Progenitor cell of endocrine pancreas (in vitro differentiated cells): ENCODE results near the gene RBM47. TPM values are rescaled to one million over a fixed set of nuclear protein-coding genes. Genes with fewer than 3 reads are reported as not detected.

Experiments
- DNase-seq: peaks from one replicate; pipeline ENCODE4 v3.0.0; 2021; ENCODE audit warnings: low spot score; ENCODE audit not compliant: unreplicated experiment
- H3K27ac Mint-ChIP-seq: 2 replicates; pipeline ENCODE4 v1.8.0; 2021; ENCODE audit warnings: mild to moderate bottlenecking, moderate library complexity, mixed read lengths
- H3K27me3 Mint-ChIP-seq: 2 replicates; pipeline ENCODE4 v1.8.0; 2021; ENCODE audit warnings: mixed read lengths
- H3K36me3 Mint-ChIP-seq: 2 replicates; pipeline ENCODE4 v1.8.0; 2022; ENCODE audit warnings: mixed read lengths; ENCODE audit not compliant: insufficient read depth
- H3K4me1 Mint-ChIP-seq: 2 replicates; pipeline ENCODE4 v1.8.0; 2021; ENCODE audit warnings: low read depth, mixed read lengths
- H3K4me3 Mint-ChIP-seq: 2 replicates; pipeline ENCODE4 v1.8.0; 2021; ENCODE audit warnings: low read depth, mild to moderate bottlenecking, moderate library complexity, mixed read lengths
- H3K9me3 Mint-ChIP-seq: 2 replicates; pipeline ENCODE4 v1.8.0; 2021; ENCODE audit warnings: low read depth, mixed read lengths
- total RNA-seq: library from RNA; stranded (reverse); gene quantifications from 2 replicates; pipeline ENCODE4 v1.2.1, GENCODE V29; 2021
- TF ChIP-seq, protein P1 (sequence below): fragments of 200-600 bp; sonication (generic); IDR thresholded peaks from one replicate; pipeline ENCODE4 v1.5.0; 2021; ENCODE audit warnings: antibody characterized with exemption, mild to moderate bottlenecking; ENCODE audit not compliant: unreplicated experiment

The RBM47 gene
- total RNA-seq, 1 donor from 2014 or later, result 64.8 TPM

DNA sequence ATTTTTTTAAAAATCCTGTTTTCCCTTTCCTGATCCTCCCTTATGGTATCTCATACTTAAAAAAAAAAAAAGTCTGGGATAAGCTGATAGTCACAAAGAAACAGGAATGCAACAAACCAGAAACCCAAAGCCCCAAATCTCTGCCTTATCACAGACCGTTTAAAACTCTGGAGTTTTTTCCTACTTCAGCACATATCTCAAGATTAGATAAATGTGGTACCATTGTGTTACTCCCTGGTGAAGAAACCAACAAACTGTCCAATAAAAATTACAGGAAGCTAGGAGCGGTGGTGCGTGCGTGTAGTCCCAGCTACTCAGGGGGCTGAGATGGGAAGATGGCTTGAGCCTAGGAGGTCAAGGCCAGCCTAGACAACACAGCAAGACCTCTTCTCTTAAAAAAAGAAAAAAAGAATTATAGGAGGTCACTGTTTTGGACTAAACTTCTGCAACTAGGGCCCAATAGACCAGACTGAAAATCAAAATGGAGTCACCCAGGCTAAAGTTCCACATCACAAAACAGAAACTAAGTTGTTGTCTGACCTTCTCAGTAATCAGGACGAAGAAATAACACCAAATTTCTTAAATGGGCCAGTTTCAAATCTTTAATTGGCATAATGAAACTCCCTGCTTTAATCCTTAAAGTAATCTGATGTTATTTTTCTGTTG is 51.9 kb downstream of the RBM47 start:
- no peak for DNase-seq
- Mint-ChIP-seq H3K9me3 (peaks cover 5% of the 10 kb centered on the region), H3K36me3 (no peaks in the 10 kb centered on the region), H3K4me3 (peak overlapping the region; percentile 3), H3K27ac (peak overlapping the region; percentile 99), H3K4me1 (peaks cover 49% of the 10 kb centered on the region), H3K27me3 (no peaks in the 10 kb centered on the region)
- TF ChIP-seq, protein P1, sequence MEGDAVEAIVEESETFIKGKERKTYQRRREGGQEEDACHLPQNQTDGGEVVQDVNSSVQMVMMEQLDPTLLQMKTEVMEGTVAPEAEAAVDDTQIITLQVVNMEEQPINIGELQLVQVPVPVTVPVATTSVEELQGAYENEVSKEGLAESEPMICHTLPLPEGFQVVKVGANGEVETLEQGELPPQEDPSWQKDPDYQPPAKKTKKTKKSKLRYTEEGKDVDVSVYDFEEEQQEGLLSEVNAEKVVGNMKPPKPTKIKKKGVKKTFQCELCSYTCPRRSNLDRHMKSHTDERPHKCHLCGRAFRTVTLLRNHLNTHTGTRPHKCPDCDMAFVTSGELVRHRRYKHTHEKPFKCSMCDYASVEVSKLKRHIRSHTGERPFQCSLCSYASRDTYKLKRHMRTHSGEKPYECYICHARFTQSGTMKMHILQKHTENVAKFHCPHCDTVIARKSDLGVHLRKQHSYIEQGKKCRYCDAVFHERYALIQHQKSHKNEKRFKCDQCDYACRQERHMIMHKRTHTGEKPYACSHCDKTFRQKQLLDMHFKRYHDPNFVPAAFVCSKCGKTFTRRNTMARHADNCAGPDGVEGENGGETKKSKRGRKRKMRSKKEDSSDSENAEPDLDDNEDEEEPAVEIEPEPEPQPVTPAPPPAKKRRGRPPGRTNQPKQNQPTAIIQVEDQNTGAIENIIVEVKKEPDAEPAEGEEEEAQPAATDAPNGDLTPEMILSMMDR, result no peak

DNA sequence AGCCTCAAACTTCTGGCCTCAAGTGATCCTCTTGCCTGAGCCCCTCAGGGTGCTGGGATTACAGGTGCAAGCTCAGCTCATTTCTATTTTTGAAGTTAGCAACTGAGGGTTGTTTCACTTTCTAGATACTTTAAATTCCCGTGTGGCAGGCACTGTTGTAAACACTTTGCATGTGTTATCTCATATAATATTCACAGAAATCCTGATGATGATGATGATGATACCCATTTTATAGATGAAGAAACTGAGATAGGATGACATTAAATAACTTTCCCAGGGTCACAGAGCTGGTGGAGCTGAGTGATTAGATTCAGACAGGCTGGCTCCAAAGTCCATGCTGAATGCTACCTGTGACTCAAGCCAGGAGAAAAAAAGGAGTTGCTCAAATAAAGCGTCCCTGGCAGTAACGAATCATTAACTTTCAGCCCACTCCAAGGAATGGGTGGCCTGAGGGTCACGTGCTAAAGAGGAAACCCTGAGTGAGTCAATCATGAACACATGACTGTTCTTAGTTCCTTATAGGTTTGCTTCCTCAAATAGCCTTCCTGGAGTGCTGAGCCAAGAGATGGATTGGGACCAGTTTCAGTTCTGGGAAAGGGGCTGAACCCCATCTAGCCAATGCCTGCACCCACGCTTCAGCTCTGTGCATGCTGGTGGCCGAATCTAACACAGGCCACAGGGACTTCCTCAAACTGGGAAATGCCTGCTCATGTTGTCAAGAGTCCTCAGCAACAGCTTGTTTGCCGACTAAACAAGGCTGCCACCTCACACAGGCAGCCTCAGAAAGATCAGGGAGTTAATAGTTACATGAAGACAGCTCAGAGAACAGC is 52.8 kb downstream of the RBM47 start:
- Mint-ChIP-seq H3K9me3 (peaks cover 3% of the 10 kb centered on the region), H3K36me3 (no peaks in the 10 kb centered on the region), H3K4me3 (peak overlapping the region; percentile 32), H3K4me1 (peaks cover 45% of the 10 kb centered on the region), H3K27ac (peak overlapping the region; percentile 99), H3K27me3 (no peaks in the 10 kb centered on the region)
- TF ChIP-seq, protein P1, result no peak
- DNase-seq, result peak; percentile 59

DNA sequence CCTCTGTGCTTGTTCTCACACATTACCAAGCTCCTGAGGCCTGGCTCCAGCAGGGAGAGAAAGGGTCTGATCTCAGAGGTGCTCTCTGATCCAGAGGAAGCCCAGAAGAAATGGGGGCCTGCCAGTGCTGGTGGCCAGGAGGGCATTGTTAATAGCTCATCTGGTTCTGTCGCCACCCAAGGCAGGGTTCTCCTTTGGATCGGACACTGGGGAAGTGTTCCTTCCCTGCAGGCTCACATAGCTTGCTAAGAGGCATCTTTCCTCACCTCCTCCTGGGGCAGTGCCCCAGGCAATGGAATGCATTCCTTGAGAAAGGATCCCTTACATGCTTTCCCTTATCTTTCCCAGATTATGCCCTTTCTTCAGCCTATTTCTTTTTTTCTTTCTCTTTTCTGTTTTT is 53.8 kb downstream of the RBM47 start:
- Mint-ChIP-seq H3K27me3 (no peaks in the 10 kb centered on the region), H3K36me3 (peaks cover 2% of the 10 kb centered on the region), H3K27ac (peak overlapping the region; percentile 99), H3K4me1 (peaks cover 42% of the 10 kb centered on the region), H3K4me3 (no peak overlapping the region), H3K9me3 (peaks cover 3% of the 10 kb centered on the region)
- DNase-seq, result no peak
- TF ChIP-seq, protein P1, result no peak

DNA sequence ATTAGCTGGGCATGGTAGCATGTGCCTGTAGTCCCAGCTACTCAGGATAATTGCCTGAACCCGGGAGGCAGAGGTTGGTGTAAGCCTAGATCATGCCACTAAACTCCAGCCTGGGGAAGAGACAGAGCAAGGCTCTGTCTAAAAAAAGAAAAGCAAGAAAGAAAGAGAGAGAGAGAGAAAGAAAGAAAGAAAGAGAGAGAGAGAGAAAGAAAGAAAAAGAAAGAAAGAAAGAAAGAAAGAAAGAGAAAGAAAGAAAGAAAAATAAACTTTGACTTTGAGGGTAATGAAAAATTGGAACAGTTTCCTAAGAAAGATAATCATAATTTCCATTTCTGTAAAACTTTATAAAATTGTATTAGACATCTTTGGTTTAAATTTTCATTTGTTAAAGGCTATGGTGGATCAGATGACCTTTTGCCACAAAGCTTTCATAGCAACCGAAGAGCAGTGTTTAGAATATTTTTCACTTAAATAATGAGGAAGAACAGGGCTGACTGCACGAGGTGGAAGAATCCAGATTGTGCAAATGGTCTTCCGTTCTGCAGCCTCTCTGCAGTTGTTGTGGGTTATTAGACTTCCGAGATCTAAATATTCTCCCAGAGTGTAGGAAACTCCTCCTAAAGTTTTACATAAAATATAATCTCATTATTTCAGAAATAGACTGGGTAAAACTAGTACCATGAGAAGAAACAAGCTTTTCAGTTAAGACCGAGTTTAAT is 55.9 kb downstream of the RBM47 start:
- H3K27me3 Mint-ChIP-seq, result no peaks in the 10 kb centered on the region
- no peak for DNase-seq
- H3K4me1 Mint-ChIP-seq, result peaks cover 35% of the 10 kb centered on the region
- H3K9me3 Mint-ChIP-seq, result peaks cover 3% of the 10 kb centered on the region
- TF ChIP-seq, protein P1, result no peak
- H3K4me3 Mint-ChIP-seq, result no peak overlapping the region
- peak overlapping the region; percentile 49 for H3K27ac Mint-ChIP-seq
- peaks cover 6% of the 10 kb centered on the region for H3K36me3 Mint-ChIP-seq

DNA sequence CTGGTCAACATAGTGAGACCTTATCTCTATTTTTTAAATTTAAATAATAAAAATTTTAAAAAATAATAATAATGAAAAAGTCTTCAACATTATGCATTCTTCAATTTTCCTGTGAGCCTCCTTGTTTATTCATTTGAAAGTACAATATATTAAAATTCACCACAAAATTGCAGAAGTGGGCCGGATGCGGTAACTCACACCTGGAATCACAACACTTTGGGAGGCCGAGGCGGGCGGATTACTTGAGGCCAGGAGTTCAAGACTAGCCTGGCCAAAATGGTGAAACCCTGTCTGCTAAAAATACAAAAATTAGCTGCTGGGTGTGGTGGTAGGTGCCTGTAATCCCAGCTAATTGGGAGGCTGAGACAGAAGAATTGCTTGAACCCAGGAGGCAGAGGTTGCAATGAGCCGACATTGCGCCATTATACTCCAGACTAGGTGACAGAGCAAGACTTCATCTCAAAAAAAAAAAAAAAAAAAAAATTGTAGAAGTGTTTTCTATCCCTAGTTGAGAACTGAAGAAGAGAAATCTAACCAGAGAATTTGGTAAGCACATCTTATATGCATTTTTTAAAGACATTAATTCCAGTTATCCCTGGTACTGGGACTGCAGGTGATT is 56.9 kb downstream of the RBM47 start:
- Mint-ChIP-seq H3K36me3 (peaks cover 6% of the 10 kb centered on the region), H3K9me3 (peaks cover 3% of the 10 kb centered on the region), H3K4me1 (peaks cover 28% of the 10 kb centered on the region), H3K27ac (no peak overlapping the region), H3K4me3 (no peak overlapping the region), H3K27me3 (no peaks in the 10 kb centered on the region)
- TF ChIP-seq, protein P1, result no peak
- DNase-seq, result no peak
